Stimulated activated CD8-positive, alpha-beta memory T cell treated with anti-CD3 and anti-CD28 coated beads, Interleukin-2, amount 100 ng/mL, for 48 hours (primary cell): ENCODE measurements around the gene KCNC4.

Source experiments
- DNase-seq, 2 donors: peaks; one replicate each; pipeline ENCODE4 v3.0.0-alpha.2; 2020; ENCODE audit warnings: low read depth in 2 of 2

The KCNC4 gene

GRCh38 chr1:110211496-110212168 is 1.5 kb downstream of the KCNC4 start:
- no peak for DNase-seq

GRCh38 chr1:110212169-110213142 is 2.3 kb downstream of the KCNC4 start:
- no peak for DNase-seq

- DNase-seq = no peak
Observed at GRCh38 chr1:110213143-110213540, 3.0 kb downstream of the KCNC4 start.

- DNase-seq = no peak
Observed at GRCh38 chr1:110214454-110215404, 4.6 kb downstream of the KCNC4 start.

GRCh38 chr1:110215621-110216515 is 5.8 kb downstream of the KCNC4 start:
- DNase-seq = no peak

- no peak for DNase-seq
Observed at GRCh38 chr1:110216844-110217444, 6.8 kb downstream of the KCNC4 start.

GRCh38 chr1:110218137-110218536 is 8.0 kb downstream of the KCNC4 start:
- DNase-seq = no peak

- no peak for DNase-seq
Observed at GRCh38 chr1:110218739-110219138, 8.6 kb downstream of the KCNC4 start.

GRCh38 chr1:110220324-110220723 is 10.2 kb downstream of the KCNC4 start:
- no peak for DNase-seq

GRCh38 chr1:110221119-110221518 is 11.0 kb downstream of the KCNC4 start:
- no peak for DNase-seq

GRCh38 chr1:110223127-110223526 is 13.0 kb downstream of the KCNC4 start:
- DNase-seq = no peak

GRCh38 chr1:110223581-110223980 is 13.5 kb downstream of the KCNC4 start:
- no peak for DNase-seq

GRCh38 chr1:110224240-110224995 is 14.3 kb downstream of the KCNC4 start:
- DNase-seq = no peak

- no peak for DNase-seq
Observed at GRCh38 chr1:110225212-110225611, 15.1 kb downstream of the KCNC4 start.

GRCh38 chr1:110225756-110226404 is 15.8 kb downstream of the KCNC4 start:
- DNase-seq = no peak

- no peak for DNase-seq
Observed at GRCh38 chr1:110227774-110228173, 17.7 kb downstream of the KCNC4 start.

GRCh38 chr1:110228381-110228780 is 18.3 kb downstream of the KCNC4 start:
- no peak for DNase-seq

GRCh38 chr1:110228869-110229268 is 18.8 kb downstream of the KCNC4 start:
- no peak for DNase-seq

- no peak for DNase-seq
Observed at GRCh38 chr1:110229348-110230001, 19.4 kb downstream of the KCNC4 start.
